ENCODE results near the gene LAYN.
A peak's percentile ranks its signal among the peaks of the same experiment; 100 is the strongest.

LAYN gene

GRCh38 chr11:111601979-111602864, 61.7 kb downstream of the LAYN start, which contains the start of gene SIK2:
Gene SIK2, plus strand, starts transcription at chr11:111602449. Its CDS starts 115 bp downstream, at chr11:111602564.
- H3K9me3 ChIP-seq (ENCODE audit: low read length) = no peaks in the 10 kb centered on the region
- H3K27ac ChIP-seq (ENCODE audit: low read depth, low read length) = peak within 1 kb of the TSS; percentile 66
- no peaks in the 10 kb centered on the region for H3K27me3 ChIP-seq (ENCODE audit: control insufficient read depth in 1 of 2, insufficient read depth in 2 of 2, low read length in 2 of 2)
- H3K4me1 ChIP-seq (ENCODE audit: insufficient read depth, low read length) = peaks cover 25% of the 10 kb centered on the region
- H3K36me3 ChIP-seq (ENCODE audit: insufficient read depth, low read length) = no peaks in the 10 kb centered on the region
- H3K4me3 ChIP-seq (ENCODE audit: low read depth in 1 of 2, low read length in 2 of 2) = peak within 1 kb of the TSS; percentile 47 to 75
- peak within 1 kb of the TSS; percentile 73 for H3K9ac ChIP-seq (ENCODE audit: low read length)

- H3K36me3 ChIP-seq (ENCODE audit: insufficient read depth, low read length) = no peaks in the 10 kb centered on the region
- no peaks in the 10 kb centered on the region for H3K9me3 ChIP-seq (ENCODE audit: low read length)
- no peaks in the 10 kb centered on the region for H3K27me3 ChIP-seq (ENCODE audit: control insufficient read depth in 1 of 2, insufficient read depth in 2 of 2, low read length in 2 of 2)
- H3K9ac ChIP-seq (ENCODE audit: low read length) = peak overlapping the region; percentile 71
- H3K27ac ChIP-seq (ENCODE audit: low read depth, low read length) = peak overlapping the region; percentile 66
- peak overlapping the region; percentile 47 to 75 for H3K4me3 ChIP-seq (ENCODE audit: low read depth in 1 of 2, low read length in 2 of 2)
- H3K4me1 ChIP-seq (ENCODE audit: insufficient read depth, low read length) = peaks cover 27% of the 10 kb centered on the region
Observed at GRCh38 chr11:111602865-111603610, 62.5 kb downstream of the LAYN start.

- Histone ChIP-seq H3K4me1 (ENCODE audit: insufficient read depth, low read length) (peaks cover 27% of the 10 kb centered on the region), H3K36me3 (ENCODE audit: insufficient read depth, low read length) (no peaks in the 10 kb centered on the region), H3K9me3 (ENCODE audit: low read length) (no peaks in the 10 kb centered on the region), H3K4me3 (ENCODE audit: low read depth in 1 of 2, low read length in 2 of 2) (peak overlapping the region; percentile 47 to 75), H3K9ac (ENCODE audit: low read length) (peak overlapping the region; percentile 70), H3K27me3 (ENCODE audit: control insufficient read depth in 1 of 2, insufficient read depth in 2 of 2, low read length in 2 of 2) (no peaks in the 10 kb centered on the region), H3K27ac (ENCODE audit: low read depth, low read length) (peak overlapping the region; percentile 66)
Observed at GRCh38 chr11:111603611-111604130, 63.2 kb downstream of the LAYN start.

GRCh38 chr11:111604392-111605009, 64.0 kb downstream of the LAYN start:
- Histone ChIP-seq H3K4me1 (ENCODE audit: insufficient read depth, low read length) (peaks cover 27% of the 10 kb centered on the region), H3K27me3 (ENCODE audit: control insufficient read depth in 1 of 2, insufficient read depth in 2 of 2, low read length in 2 of 2) (no peaks in the 10 kb centered on the region), H3K36me3 (ENCODE audit: insufficient read depth, low read length) (no peaks in the 10 kb centered on the region), H3K4me3 (ENCODE audit: low read depth in 1 of 2, low read length in 2 of 2) (peak overlapping the region in 1 of 2 donors; percentile 75), H3K9me3 (ENCODE audit: low read length) (no peaks in the 10 kb centered on the region), H3K9ac (ENCODE audit: low read length) (peak overlapping the region; percentile 70), H3K27ac (ENCODE audit: low read depth, low read length) (no peak overlapping the region)

GRCh38 chr11:111605681-111606080, 65.2 kb downstream of the LAYN start:
- Histone ChIP-seq H3K27ac (ENCODE audit: low read depth, low read length) (no peak overlapping the region), H3K4me1 (ENCODE audit: insufficient read depth, low read length) (peaks cover 27% of the 10 kb centered on the region), H3K4me3 (ENCODE audit: low read depth in 1 of 2, low read length in 2 of 2) (no peak overlapping the region), H3K36me3 (ENCODE audit: insufficient read depth, low read length) (no peaks in the 10 kb centered on the region), H3K9ac (ENCODE audit: low read length) (no peak overlapping the region), H3K9me3 (ENCODE audit: low read length) (no peaks in the 10 kb centered on the region), H3K27me3 (ENCODE audit: control insufficient read depth in 1 of 2, insufficient read depth in 2 of 2, low read length in 2 of 2) (no peaks in the 10 kb centered on the region)

- no peaks in the 10 kb centered on the region for H3K36me3 ChIP-seq (ENCODE audit: insufficient read depth, low read length)
- H3K4me3 ChIP-seq (ENCODE audit: low read depth in 1 of 2, low read length in 2 of 2) = no peak overlapping the region
- no peak overlapping the region for H3K9ac ChIP-seq (ENCODE audit: low read length)
- H3K27me3 ChIP-seq (ENCODE audit: control insufficient read depth in 1 of 2, insufficient read depth in 2 of 2, low read length in 2 of 2) = no peaks in the 10 kb centered on the region
- H3K9me3 ChIP-seq (ENCODE audit: low read length) = no peaks in the 10 kb centered on the region
- peaks cover 25% of the 10 kb centered on the region for H3K4me1 ChIP-seq (ENCODE audit: insufficient read depth, low read length)
- H3K27ac ChIP-seq (ENCODE audit: low read depth, low read length) = no peak overlapping the region
Observed at GRCh38 chr11:111606986-111607385, 66.5 kb downstream of the LAYN start.

GRCh38 chr11:111607751-111608150, 67.2 kb downstream of the LAYN start:
- Histone ChIP-seq H3K4me1 (ENCODE audit: insufficient read depth, low read length) (peaks cover 28% of the 10 kb centered on the region), H3K4me3 (ENCODE audit: low read depth in 1 of 2, low read length in 2 of 2) (no peak overlapping the region), H3K27me3 (ENCODE audit: control insufficient read depth in 1 of 2, insufficient read depth in 2 of 2, low read length in 2 of 2) (no peaks in the 10 kb centered on the region), H3K9ac (ENCODE audit: low read length) (no peak overlapping the region), H3K27ac (ENCODE audit: low read depth, low read length) (no peak overlapping the region), H3K9me3 (ENCODE audit: low read length) (no peaks in the 10 kb centered on the region), H3K36me3 (ENCODE audit: insufficient read depth, low read length) (no peaks in the 10 kb centered on the region)
